ENCODE results near the gene ABCA13.

The ABCA13 gene

GRCh38 chr7:48307041-48307714, 135.9 kb downstream of the ABCA13 start:
- no peak for DNase-seq

- no peak for DNase-seq
Observed at GRCh38 chr7:48309720-48310119, 138.5 kb downstream of the ABCA13 start.

GRCh38 chr7:48311464-48312100, 140.3 kb downstream of the ABCA13 start:
- no peak for DNase-seq

DNA sequence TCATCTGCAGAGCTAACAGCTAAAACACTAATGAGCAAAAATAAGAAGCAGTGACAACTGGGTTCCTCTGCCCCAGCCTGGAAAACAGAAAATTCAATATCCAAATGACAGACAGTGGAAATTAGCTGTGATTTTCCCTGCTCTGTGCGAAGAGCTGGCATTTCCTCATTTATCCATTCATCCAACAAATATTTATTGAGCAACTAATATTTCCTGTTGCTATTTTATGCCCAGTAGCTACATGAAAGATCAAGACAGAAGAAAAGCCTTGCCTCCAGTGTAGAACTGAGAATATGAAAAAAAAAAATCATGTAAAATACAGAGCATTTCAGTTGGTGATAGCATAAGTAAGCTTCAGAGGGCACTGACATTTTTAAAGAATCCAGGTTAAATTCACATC, 140.9 kb downstream of the ABCA13 start:
- no peak for DNase-seq

GRCh38 chr7:48316768-48317167, 145.5 kb downstream of the ABCA13 start:
- no peak for DNase-seq

DNA sequence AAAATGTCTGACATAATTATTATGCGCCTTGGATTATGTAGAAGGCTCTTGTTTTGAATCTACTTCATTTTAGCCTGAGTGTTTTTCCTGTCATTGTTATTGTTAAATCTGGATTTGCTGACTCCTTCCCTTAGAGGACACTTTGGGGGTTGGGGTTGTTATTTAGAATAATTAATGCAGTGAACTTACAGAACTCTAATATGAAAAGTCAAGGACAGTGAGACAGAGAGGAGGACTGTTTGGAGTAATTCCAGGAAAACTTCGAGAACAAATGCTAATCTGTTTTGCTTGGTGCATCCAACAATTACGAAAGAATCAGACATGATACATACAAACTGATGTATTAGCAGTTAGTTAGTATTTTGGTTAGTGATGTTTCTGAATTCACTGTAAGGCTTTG, 146.1 kb downstream of the ABCA13 start:
- no peak for DNase-seq

GRCh38 chr7:48321319-48322010, 150.2 kb downstream of the ABCA13 start:
- no peak for DNase-seq

DNA sequence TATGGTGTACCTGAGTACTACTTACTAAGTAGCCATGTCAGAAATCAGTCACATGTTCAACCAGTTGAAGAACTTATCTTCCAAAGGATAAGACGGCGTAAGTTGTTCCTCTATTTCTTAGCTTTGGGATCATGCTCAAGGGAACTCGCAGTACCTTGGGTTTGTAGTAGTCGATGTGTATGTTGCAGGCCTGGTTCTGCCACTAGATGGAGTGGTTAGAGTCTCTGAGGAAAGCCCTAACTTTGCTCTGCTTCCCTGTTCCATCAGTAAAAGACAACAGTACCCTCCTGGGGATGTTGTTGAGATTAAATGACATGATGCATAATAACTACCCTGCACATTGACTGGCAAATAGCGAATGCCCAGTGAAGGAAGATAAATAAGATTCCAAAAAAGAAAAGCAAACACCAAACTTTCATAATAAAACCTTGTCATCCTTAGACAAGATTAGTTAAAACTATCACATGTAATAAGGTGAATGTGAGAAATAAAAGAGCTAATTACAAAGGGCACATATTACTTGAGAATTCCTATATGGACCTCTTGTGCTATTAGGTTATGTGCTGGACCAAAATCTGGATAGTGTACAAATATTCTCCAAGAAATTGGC, 165.9 kb downstream of the ABCA13 start:
- no peak for DNase-seq

GRCh38 chr7:48337781-48338180, 166.5 kb downstream of the ABCA13 start:
- DNase-seq: no peak

DNA sequence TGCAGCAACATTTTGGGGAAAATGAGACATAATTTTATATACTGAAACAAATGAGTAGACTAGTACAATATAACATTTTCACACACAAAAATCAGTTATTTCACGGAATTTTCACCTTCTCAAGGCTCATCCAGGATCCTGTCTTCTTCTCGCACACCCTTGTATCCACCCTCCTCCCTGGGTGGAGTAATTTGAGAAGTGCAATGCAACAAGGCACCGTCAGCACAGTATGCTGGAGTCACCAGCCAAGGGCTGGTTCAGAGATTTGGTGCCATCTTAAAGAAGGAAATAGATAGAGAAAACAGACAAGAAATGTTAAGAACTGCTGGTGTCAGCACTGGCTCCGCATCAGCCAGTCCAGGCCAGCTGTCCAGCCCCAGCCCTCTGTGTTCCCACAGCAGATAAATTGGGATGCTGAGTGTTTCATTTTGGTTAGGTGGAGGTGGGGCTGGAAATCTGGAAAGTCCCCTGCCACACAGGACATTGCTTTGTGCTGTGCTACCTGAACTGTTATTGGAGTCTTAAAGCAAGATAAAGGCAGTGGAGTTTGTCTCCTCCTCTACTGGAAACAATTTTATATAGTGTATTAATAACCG, 176.1 kb downstream of the ABCA13 start:
- no peak for DNase-seq

GRCh38 chr7:48350515-48350914, 179.3 kb downstream of the ABCA13 start:
- no peak for DNase-seq

GRCh38 chr7:48351900-48352299, 180.6 kb downstream of the ABCA13 start:
- DNase-seq: no peak

DNA sequence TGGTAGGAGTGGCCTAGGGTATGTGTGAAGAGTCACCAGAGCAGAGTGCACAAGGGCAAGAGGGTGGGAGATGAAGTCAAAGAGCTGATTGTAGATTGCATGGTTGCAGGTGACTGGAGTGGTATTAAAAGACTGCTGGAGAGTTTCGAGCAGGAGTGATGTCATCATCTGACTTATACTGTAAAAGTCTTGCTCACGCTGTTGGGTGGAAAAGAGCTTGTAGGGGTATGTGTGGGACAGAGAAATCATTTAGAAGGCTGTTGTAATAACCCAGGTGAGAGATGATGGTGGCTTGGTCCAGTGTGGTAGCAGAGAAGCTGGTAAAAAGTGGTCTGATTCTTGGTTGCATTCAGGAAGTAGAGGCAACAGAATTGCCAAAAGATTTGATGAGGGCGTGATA, 184.1 kb downstream of the ABCA13 start:
- no peak for DNase-seq

DNA sequence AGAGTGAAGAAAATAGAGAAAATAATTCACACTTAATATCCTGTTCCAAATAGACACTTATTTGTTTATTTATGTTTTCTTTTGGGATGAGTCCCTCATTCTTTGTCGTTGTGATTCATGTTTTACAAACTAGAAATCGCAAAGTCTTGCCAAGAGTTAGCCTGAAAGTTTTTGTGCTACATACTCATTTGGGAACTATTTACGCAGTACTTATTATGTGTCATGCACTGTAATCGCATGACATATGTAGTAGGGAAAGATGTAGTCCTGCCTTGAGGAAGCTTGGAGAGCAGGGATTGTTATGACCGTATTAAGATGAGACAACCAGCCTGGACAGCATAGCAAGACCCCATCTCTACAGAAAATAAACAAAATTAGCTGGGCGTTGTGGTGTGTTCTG, 189.3 kb downstream of the ABCA13 start:
- DNase-seq: no peak

DNA sequence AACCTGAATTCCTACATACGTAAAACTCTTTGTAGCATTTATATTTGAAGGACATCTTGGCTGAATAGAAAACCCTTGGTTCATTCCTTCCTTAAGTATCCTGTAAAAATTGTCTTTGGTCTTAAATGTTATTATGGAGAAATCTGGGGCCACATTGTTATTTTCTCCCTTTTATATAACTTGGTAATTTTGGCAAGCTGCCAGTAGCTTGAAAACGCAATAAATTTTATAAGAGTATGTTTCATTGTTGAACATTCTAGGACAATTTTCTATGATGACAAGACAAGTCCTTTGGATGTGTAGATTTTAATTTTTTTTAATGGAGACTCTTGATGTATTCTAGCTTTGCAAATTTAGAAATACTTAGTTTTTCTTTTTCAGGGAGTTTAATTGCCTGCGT, 191.9 kb downstream of the ABCA13 start:
- no peak for DNase-seq

DNA sequence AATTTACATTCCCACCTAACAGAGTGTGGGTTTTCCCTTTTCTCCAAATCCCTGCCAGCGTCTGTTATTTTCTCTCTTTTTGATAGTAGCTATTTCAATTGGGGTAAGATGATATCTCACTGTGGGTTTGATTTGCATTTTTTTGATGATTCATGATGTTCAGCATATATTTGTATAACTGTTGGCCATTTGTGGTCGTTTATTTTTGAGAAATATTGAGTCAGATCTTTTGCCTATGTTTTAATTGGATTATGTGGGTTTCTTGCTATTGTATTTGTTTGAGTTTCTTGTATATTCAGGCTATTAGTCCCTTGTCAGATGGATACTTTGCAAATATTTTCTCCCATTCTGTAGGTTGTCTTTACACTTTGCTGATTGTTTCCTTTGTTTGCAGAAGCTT, 193.8 kb downstream of the ABCA13 start:
- no peak for DNase-seq

DNA sequence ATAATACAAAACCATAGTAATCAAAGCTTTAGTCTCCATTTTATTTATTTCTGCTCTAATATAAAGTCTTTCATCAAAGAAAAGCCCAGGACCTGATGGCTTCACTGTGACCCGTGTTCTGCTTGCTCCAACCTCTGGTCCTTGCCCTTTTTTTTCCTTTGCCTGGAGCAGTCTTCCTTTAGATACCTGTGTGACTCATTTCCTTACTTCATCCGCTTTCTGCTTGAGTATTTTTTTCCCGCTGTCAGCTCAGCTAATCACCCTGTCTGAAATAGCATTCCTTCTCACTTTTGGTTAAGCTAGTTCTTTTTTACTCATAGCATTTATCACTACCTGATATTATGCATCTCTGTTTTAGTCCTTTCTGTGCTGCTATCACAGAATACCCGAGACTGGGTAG, 194.8 kb downstream of the ABCA13 start:
- no peak for DNase-seq

DNA sequence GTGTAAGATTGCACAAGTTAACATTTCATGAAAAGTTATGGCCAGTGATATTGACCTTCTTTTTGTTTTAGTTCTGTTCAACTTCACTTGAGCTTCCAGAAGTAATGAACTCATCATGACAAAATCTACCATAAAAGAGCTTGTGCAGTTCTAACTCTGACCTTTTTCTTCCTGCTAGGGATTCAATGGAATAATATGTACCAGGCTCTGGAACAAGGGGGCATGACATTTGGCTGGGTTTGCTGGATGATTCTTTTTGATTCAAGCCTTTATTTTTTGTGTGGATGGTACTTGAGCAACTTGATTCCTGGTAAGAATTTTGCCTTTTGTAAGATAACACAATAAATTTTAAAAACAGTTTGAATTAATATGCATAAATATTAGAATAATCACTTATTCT, 205.0 kb downstream of the ABCA13 start:
- DNase-seq: no peak

- DNase-seq: no peak
Observed at GRCh38 chr7:48380921-48381320, 209.7 kb downstream of the ABCA13 start.

DNA sequence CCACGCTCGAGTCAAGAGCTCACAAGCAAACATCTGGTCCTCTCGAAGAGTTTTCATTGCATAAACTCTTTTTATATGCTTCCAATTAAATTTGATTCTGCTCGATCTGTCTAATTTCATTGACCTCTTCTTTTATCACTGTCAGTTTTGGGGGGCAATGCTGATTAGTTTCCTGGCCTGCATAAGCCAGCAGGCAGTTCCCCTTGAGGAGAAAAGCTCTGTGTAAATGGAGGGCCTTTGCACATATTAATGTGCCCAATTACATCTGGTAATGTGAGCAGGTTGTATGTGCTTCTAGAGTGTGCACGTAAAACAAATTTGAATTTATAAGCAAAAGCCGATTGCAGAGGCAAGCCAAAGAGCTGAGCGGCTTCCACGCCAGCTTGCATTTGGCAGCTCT, 210.3 kb downstream of the ABCA13 start:
- no peak for DNase-seq

DNA sequence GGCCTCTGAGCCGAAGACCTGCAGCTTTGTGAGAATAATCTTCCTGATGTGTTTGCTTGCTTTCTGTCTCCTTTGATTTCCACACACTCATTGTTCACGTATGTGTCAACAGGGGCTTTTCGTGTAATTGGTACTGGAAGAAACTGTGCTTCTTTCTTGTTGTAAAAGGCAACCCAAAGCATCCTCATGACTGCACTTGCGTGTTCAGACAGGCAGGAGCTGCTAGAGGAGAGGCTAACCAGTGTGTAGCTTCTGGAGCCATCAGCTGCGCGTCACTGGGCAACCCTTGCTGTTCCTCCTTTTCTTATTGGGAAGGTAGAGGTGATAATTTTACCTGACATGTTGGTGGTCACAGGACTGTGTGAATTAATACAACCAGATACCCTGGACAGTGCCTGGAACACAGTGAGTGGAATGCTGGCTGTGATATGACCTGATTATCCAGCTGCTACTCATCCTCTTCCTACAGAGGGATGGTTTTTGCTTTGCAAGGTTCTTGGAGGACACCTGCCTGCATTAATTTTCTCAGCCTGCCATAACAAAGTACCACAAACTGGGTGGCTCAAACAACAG, 213.0 kb downstream of the ABCA13 start:
- no peak for DNase-seq

DNA sequence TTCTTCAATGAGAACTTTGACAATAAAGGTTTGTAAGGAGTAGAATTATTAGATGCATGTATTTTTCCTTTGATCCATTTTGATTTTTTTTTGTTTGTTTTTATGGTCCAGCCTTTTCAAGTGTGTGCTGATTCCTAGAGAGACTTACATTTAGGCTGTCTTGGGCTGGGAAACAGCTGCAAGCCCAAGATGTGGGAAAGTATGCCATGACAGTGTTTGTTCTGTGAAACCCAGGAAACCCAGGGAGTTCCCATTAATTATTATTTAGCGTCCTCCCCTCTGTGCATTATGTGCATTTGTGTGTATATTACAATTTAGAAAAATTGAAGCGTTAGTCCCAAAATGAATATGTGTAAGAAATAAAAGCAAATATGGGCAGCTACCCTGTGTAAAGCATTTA, 216.7 kb downstream of the ABCA13 start:
- no peak for DNase-seq

DNA sequence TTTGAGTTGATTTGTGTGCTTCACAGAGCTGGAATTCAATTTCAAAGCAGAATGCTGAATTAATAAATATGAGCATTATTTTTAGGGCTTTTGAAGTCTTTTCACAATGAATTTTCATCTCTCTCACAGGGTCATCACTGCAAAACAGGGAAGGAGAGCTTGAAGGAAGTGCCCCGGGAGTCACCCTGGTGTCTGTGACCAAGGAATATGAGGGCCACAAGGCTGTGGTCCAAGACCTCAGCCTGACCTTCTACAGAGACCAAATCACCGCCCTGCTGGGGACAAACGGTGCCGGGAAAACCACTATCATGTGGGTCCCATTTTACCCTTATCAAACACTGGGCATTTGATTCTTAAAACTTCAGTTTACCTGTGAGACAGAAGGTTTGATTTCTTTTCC, 217.7 kb downstream of the ABCA13 start:
- no peak for DNase-seq
